IPS-NIHi7 (cell line): Measurements from ENCODE around the gene RAB11A.
A peak's percentile ranks its signal among the peaks of the same experiment; 100 is the strongest.

Experiments
- DNase-seq: peaks from one replicate; pipeline ENCODE4 v3.0.0; 2012; ENCODE audit warnings: mixed read lengths; ENCODE audit errors: extremely low spot score

Gene RAB11A

GRCh38 chr15:65916664-65917406, 47.5 kb downstream of the RAB11A start:
- DNase-seq, result peak; percentile 92

GRCh38 chr15:65917407-65917756, 48.1 kb downstream of the RAB11A start:
- no peak for DNase-seq

- no peak for DNase-seq
Measured at GRCh38 chr15:65917936-65918335, 48.6 kb downstream of the RAB11A start.

GRCh38 chr15:65918357-65918920, 49.1 kb downstream of the RAB11A start:
- no peak for DNase-seq

- DNase-seq, result no peak
Measured at GRCh38 chr15:65918945-65919344, 49.7 kb downstream of the RAB11A start.

- DNase-seq, result no peak
Measured at GRCh38 chr15:65919353-65919752, 50.1 kb downstream of the RAB11A start.

- no peak for DNase-seq
Measured at GRCh38 chr15:65920121-65920520, 50.8 kb downstream of the RAB11A start.

GRCh38 chr15:65920825-65921309, 51.6 kb downstream of the RAB11A start:
- DNase-seq, result no peak

- no peak for DNase-seq
Measured at GRCh38 chr15:65921780-65922179, 52.5 kb downstream of the RAB11A start.

GRCh38 chr15:65922621-65923020, 53.3 kb downstream of the RAB11A start:
- no peak for DNase-seq

- no peak for DNase-seq
Measured at GRCh38 chr15:65923264-65923663, 54.0 kb downstream of the RAB11A start.

GRCh38 chr15:65924004-65924403, 54.7 kb downstream of the RAB11A start:
- no peak for DNase-seq

GRCh38 chr15:65925338-65925737, 56.0 kb downstream of the RAB11A start:
- DNase-seq, result no peak

- no peak for DNase-seq
Measured at GRCh38 chr15:65926459-65926858, 57.2 kb downstream of the RAB11A start.

- no peak for DNase-seq
Measured at GRCh38 chr15:65926899-65927298, 57.6 kb downstream of the RAB11A start.

GRCh38 chr15:65927545-65927944, 58.3 kb downstream of the RAB11A start:
- no peak for DNase-seq

- DNase-seq, result no peak
Measured at GRCh38 chr15:65929573-65929972, 60.3 kb downstream of the RAB11A start.

- DNase-seq, result no peak
Measured at GRCh38 chr15:65930134-65930533, 60.8 kb downstream of the RAB11A start.

- DNase-seq, result no peak
Measured at GRCh38 chr15:65931221-65931620, 61.9 kb downstream of the RAB11A start.

GRCh38 chr15:65935391-65935790, 66.1 kb downstream of the RAB11A start:
- no peak for DNase-seq

- no peak for DNase-seq
Measured at GRCh38 chr15:65936282-65936681, 67.0 kb downstream of the RAB11A start.

- no peak for DNase-seq
Measured at GRCh38 chr15:65937054-65937453, 67.8 kb downstream of the RAB11A start.

GRCh38 chr15:65937476-65937875, 68.2 kb downstream of the RAB11A start:
- no peak for DNase-seq

GRCh38 chr15:65938604-65939003, 69.3 kb downstream of the RAB11A start:
- no peak for DNase-seq
